H9 (cell line): ENCODE results near the gene OPN4. TPM values are rescaled to one million over a fixed set of nuclear protein-coding genes. Genes with fewer than 3 reads are reported as not detected.

Source experiments
- DNase-seq: peaks from one replicate; pipeline ENCODE4 v3.0.0-alpha.2; 2017
- H2AFZ ChIP-seq: one replicate; pipeline ENCODE4 v1.6.1; 2013; ENCODE audit warnings: mild to moderate bottlenecking, low read length, control low read depth, moderate library complexity
- H2AK5ac ChIP-seq: 2 replicates; pipeline ENCODE4 v1.6.1; 2013; ENCODE audit warnings: low read length, control low read depth, mixed read lengths; ENCODE audit not compliant: insufficient read length
- H2BK120ac ChIP-seq: one replicate; pipeline ENCODE4 v1.6.1; 2013; ENCODE audit warnings: low read depth, mild to moderate bottlenecking, low read length, control low read depth, inconsistent platforms; ENCODE audit not compliant: poor library complexity, severe bottlenecking
- H2BK12ac ChIP-seq: 2 replicates; pipeline ENCODE4 v1.6.1; 2013; ENCODE audit warnings: low read length, control low read depth, mixed read lengths, low read depth; ENCODE audit not compliant: insufficient read length
- H2BK15ac ChIP-seq: 2 replicates; pipeline ENCODE4 v1.6.1; 2013; ENCODE audit warnings: low read depth, low read length, control low read depth
- H2BK20ac ChIP-seq: one replicate; pipeline ENCODE4 v1.6.1; 2013; ENCODE audit warnings: low read depth, mild to moderate bottlenecking, low read length, control low read depth, inconsistent platforms; ENCODE audit not compliant: poor library complexity, severe bottlenecking
- H2BK5ac ChIP-seq: 2 replicates; pipeline ENCODE4 v1.6.1; 2013; ENCODE audit warnings: low read length, control low read depth, mixed read lengths; ENCODE audit not compliant: insufficient read length
- H3K14ac ChIP-seq: 2 replicates; pipeline ENCODE4 v1.6.1; 2013; ENCODE audit warnings: low read length, control low read depth; ENCODE audit not compliant: insufficient read depth
- H3K18ac ChIP-seq: 2 replicates; pipeline ENCODE4 v1.6.1; 2013; ENCODE audit warnings: low read depth, mild to moderate bottlenecking, mixed read lengths, low read length, control low read depth; ENCODE audit not compliant: insufficient read length
- H3K23ac ChIP-seq: 2 replicates; pipeline ENCODE4 v1.6.1; 2013; ENCODE audit warnings: low read length, control low read depth, mixed read lengths, low read depth; ENCODE audit not compliant: insufficient read length
- H3K23me2 ChIP-seq: 2 replicates; pipeline ENCODE4 v1.6.1; 2013; ENCODE audit warnings: low read depth, mild to moderate bottlenecking, mixed read lengths, low read length, control low read depth; ENCODE audit not compliant: insufficient read length, poor library complexity, severe bottlenecking
- H3K27ac ChIP-seq: 2 replicates; pipeline ENCODE4 v1.5.1; 2013; ENCODE audit warnings: low read length, control low read depth, mixed read lengths, low read depth; ENCODE audit not compliant: insufficient read length
- H3K27me3 ChIP-seq: 2 replicates; pipeline ENCODE4 v1.6.1; 2013; ENCODE audit warnings: low read length, control low read depth, inconsistent platforms; ENCODE audit not compliant: insufficient read depth
- H3K4ac ChIP-seq: 2 replicates; pipeline ENCODE4 v1.6.1; 2013; ENCODE audit warnings: low read depth, mild to moderate bottlenecking, control low read depth, inconsistent platforms, low read length, moderate library complexity
- H3K4me1 ChIP-seq: 2 replicates; pipeline ENCODE4 v1.6.1; 2013; ENCODE audit warnings: low read length, control low read depth, inconsistent platforms; ENCODE audit not compliant: insufficient read depth
- H3K4me2 ChIP-seq: 2 replicates; pipeline ENCODE4 v1.6.1; 2013; ENCODE audit warnings: low read length, control low read depth, mixed read lengths; ENCODE audit not compliant: insufficient read length, insufficient read depth
- H3K56ac ChIP-seq: 2 replicates; pipeline ENCODE4 v1.6.1; 2013; ENCODE audit warnings: low read depth, mild to moderate bottlenecking, mixed read lengths, low read length, control low read depth; ENCODE audit not compliant: insufficient read length
- H3K79me1 ChIP-seq: 2 replicates; pipeline ENCODE4 v1.6.1; 2013; ENCODE audit warnings: low read depth, mild to moderate bottlenecking, moderate library complexity, low read length, control low read depth, inconsistent platforms; ENCODE audit not compliant: insufficient read depth, poor library complexity, severe bottlenecking
- H3K79me2 ChIP-seq: 2 replicates; pipeline ENCODE4 v1.6.1; 2013; ENCODE audit warnings: low read length, control low read depth, inconsistent platforms; ENCODE audit not compliant: insufficient read depth
- H3K9ac ChIP-seq: 2 replicates; pipeline ENCODE4 v1.6.1; 2013; ENCODE audit warnings: low read length, control low read depth, mixed read lengths; ENCODE audit not compliant: insufficient read length; ENCODE audit errors: extremely low read depth
- H3K9me3 ChIP-seq: one replicate; pipeline ENCODE4 v1.6.1; 2013; ENCODE audit warnings: low read depth, low read length, inconsistent platforms; ENCODE audit not compliant: control insufficient read depth
- H3T11ph ChIP-seq: one replicate; pipeline ENCODE4 v1.6.1; 2013; ENCODE audit warnings: mild to moderate bottlenecking, low read length, control low read depth, inconsistent platforms
- H4K20me1 ChIP-seq: one replicate; pipeline ENCODE4 v1.6.1; 2013; ENCODE audit not compliant: control insufficient read depth, insufficient read length, insufficient read depth
- H4K5ac ChIP-seq: 2 replicates; pipeline ENCODE4 v1.6.1; 2013; ENCODE audit warnings: low read depth, mild to moderate bottlenecking, mixed read lengths, low read length, control low read depth; ENCODE audit not compliant: insufficient read length
- H4K8ac ChIP-seq: replicated peaks from 2 replicates; pipeline ENCODE4 v1.6.1; 2013; ENCODE audit warnings: low read length, control low read depth, mixed read lengths, low read depth; ENCODE audit not compliant: insufficient read length
- H4K91ac ChIP-seq: 2 replicates; pipeline ENCODE4 v1.6.1; 2013; ENCODE audit warnings: low read depth, mild to moderate bottlenecking, moderate library complexity, mixed read lengths, low read length, control low read depth; ENCODE audit not compliant: insufficient read length
- H3K27ac Mint-ChIP-seq, 3 experiments: 2 replicates in 2 of 3; 3 replicates in 1 of 3; pipeline ENCODE4 v1.8.0; 2020 to 2021; ENCODE audit warnings: mixed read lengths in 3 of 3, mild to moderate bottlenecking in 1 of 3, moderate library complexity in 1 of 3
- H3K27me3 Mint-ChIP-seq: 2 replicates; pipeline ENCODE4 v1.8.0; 2021; ENCODE audit warnings: low read depth, mild to moderate bottlenecking, moderate library complexity, mixed read lengths
- H3K36me3 Mint-ChIP-seq, 3 experiments: 2 replicates in 2 of 3; 3 replicates in 1 of 3; pipeline ENCODE4 v1.8.0; 2020 to 2021; ENCODE audit warnings: low read depth in 3 of 3, mixed read lengths in 3 of 3; ENCODE audit not compliant: insufficient read depth in 1 of 3
- H3K4me1 Mint-ChIP-seq, 2 experiments: 2 replicates each; pipeline ENCODE4 v1.8.0; 2020; ENCODE audit warnings: mixed read lengths in 2 of 2
- H3K4me3 Mint-ChIP-seq, 2 experiments: 2 replicates in 1 of 2; 3 replicates in 1 of 2; pipeline ENCODE4 v1.8.0; 2020 to 2021; ENCODE audit warnings: mild to moderate bottlenecking in 2 of 2, mixed read lengths in 2 of 2, moderate library complexity in 1 of 2
- H3K9me3 Mint-ChIP-seq, 2 experiments: 2 replicates in 1 of 2; 3 replicates in 1 of 2; pipeline ENCODE4 v1.8.0; 2020; ENCODE audit warnings: mild to moderate bottlenecking in 2 of 2, mixed read lengths in 2 of 2, moderate library complexity in 1 of 2
- WGBS: extraction: QIAGEN DNeasy Blood & Tissue Kit; methylation state at CpG from one replicate; pipeline ENCODE4 v1.1.7; 2013; ENCODE audit warnings: missing lambda C conversion rate, low lambda C conversion rate, mixed read lengths; ENCODE audit not compliant: insufficient read length; ENCODE audit errors: extremely low coverage; 5-methylcytosine and 5-hydroxymethylcytosine counted together
- total RNA-seq: library from RNA; stranded (reverse); gene quantifications from 2 replicates; pipeline ENCODE4 v1.2.1, GENCODE V29; 2021
- TF ChIP-seq, protein P1 (sequence below): fragments of 200-600 bp; sonication (generic); conservative IDR thresholded peaks from 3 replicates; pipeline ENCODE4 v1.8.0; 2021; ENCODE audit warnings: antibody characterized with exemption, mild to moderate bottlenecking

OPN4 gene
- total RNA-seq, 1 experiment from 2014 or later, result not detected

DNA sequence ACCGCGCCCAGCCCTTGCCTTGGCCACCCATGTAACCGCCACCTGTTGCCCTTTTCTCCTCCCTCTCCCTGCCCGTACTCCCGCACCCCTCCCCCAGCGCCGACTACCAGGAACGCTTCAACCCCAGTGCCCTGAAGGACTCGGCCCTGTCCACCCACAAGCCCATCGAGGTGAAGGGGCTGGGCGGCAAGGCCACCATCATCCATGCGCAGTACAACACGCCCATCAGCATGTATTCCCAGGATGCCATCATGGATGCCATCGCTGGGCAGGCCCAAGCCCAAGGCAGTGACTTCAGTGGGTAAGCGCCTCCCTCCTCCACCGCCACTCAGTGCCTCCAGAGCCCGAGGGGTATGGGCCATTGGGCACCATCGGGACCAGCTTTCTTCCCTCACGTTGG lies 32.6 kb downstream of the OPN4 start:
- Histone ChIP-seq H3K79me1 (no peaks in the 10 kb centered on the region), H2BK15ac (no peak overlapping the region), H4K20me1 (no peaks in the 10 kb centered on the region), H3K4ac (no peak overlapping the region), H3K4me1 (no peaks in the 10 kb centered on the region; the same call in 1 of the 2 replicates), H4K8ac (no peak overlapping the region), H3K79me2 (no peaks in the 10 kb centered on the region), H3K23me2 (no peaks in the 10 kb centered on the region), H2AFZ (no peak overlapping the region), H2BK120ac (no peak overlapping the region), H2BK5ac (no peak overlapping the region), H2AK5ac (no peak overlapping the region), H2BK12ac (no peak overlapping the region), H3K27me3 (no peaks in the 10 kb centered on the region), H3K56ac (no peak overlapping the region), H3K23ac (no peak overlapping the region), H2BK20ac (no peak overlapping the region), H3K27ac (no peak overlapping the region), H3T11ph (no peak overlapping the region), H3K9ac (no peak overlapping the region), H3K9me3 (no peaks in the 10 kb centered on the region), H3K18ac (no peak overlapping the region), H3K14ac (no peak overlapping the region), H3K4me2 (no peak overlapping the region), H4K91ac (no peak overlapping the region), H4K5ac (no peak overlapping the region)
- H3K9me3 Mint-ChIP-seq, result no peaks in the 10 kb centered on the region
- WGBS, result no CpG with 5 or more reads among the region's 19 CpGs
- H3K4me1 Mint-ChIP-seq, result peaks cover 30 to 39% of the 10 kb centered on the region in 2 experiments
- H3K36me3 Mint-ChIP-seq, result no peaks in the 10 kb centered on the region
- TF ChIP-seq, protein P1, sequence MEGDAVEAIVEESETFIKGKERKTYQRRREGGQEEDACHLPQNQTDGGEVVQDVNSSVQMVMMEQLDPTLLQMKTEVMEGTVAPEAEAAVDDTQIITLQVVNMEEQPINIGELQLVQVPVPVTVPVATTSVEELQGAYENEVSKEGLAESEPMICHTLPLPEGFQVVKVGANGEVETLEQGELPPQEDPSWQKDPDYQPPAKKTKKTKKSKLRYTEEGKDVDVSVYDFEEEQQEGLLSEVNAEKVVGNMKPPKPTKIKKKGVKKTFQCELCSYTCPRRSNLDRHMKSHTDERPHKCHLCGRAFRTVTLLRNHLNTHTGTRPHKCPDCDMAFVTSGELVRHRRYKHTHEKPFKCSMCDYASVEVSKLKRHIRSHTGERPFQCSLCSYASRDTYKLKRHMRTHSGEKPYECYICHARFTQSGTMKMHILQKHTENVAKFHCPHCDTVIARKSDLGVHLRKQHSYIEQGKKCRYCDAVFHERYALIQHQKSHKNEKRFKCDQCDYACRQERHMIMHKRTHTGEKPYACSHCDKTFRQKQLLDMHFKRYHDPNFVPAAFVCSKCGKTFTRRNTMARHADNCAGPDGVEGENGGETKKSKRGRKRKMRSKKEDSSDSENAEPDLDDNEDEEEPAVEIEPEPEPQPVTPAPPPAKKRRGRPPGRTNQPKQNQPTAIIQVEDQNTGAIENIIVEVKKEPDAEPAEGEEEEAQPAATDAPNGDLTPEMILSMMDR, result no peak
- H3K27me3 Mint-ChIP-seq, result peaks cover 1% of the 10 kb centered on the region; the same call in 1 of the 2 replicates
- H3K4me3 Mint-ChIP-seq, result no peak overlapping the region
- no peak for DNase-seq
- peak overlapping the region in 1 of 3 experiments; percentile 77; a peak in 1 of 7 replicates for H3K27ac Mint-ChIP-seq
